Measurements from ENCODE around the gene SP140L. TPM values are rescaled to one million over a fixed set of nuclear protein-coding genes. Genes with fewer than 3 reads are reported as not detected.
A peak's percentile ranks its signal among the peaks of the same experiment; 100 is the strongest.

Gene SP140L
- polyA plus RNA-seq, 1 of the 3 experiments (the other 2 are of a cell fraction): 13.5 TPM

DNA sequence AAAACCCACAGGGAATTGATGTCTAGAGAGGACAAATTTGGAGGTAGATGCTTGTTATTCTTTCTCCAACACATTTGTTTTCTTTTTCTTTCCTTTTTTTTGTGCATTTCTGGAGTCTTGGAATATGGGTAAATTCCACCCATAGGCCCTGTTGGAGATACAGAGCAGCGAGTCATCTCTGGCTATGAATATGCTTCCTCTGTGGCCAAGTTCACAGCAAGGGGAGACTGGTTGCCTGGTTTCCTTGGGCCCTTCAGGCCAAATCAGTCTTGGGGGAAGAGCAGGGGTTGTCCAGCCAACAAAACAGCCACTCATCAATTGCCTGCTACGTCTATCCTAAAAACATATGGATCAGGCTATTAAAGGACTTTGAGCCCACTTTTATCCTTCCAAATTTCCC, 116.5 kb downstream of the SP140L start:
- Histone ChIP-seq H3K4me1 (ENCODE audit: control insufficient read depth in 1 of 2, insufficient read depth in 2 of 2, low read depth in 1 of 2, low read length in 1 of 2) (peaks cover 0 to 9% of the 10 kb centered on the region in 2 experiments; a peak in 2 of 4 replicates), H3K9me3 (no peaks in the 10 kb centered on the region), H3F3A (replicated peaks; ENCODE audit: insufficient read depth) (peaks cover 37% of the 10 kb centered on the region), H3K79me2 (ENCODE audit: insufficient read depth) (peaks cover 47% of the 10 kb centered on the region), H3K36me3 (replicated peaks in 1 of 2; ENCODE audit: control insufficient read depth in 1 of 2, insufficient read depth in 2 of 2, low read length in 1 of 2) (peaks cover 22 to 43% of the 10 kb centered on the region in 2 experiments), H3K27ac (ENCODE audit: low read depth in 2 of 2, low read length in 1 of 2) (peak overlapping the region in 1 of 2 experiments; percentile 83; a peak in 2 of 4 replicates), H2AFZ (ENCODE audit: low read depth) (no peak overlapping the region), H3K27me3 (ENCODE audit: insufficient read depth) (no peaks in the 10 kb centered on the region), H3K9me2 (no peaks in the 10 kb centered on the region), H3K4me3 (ENCODE audit: low read depth in 2 of 2, low read length in 1 of 2) (no peak overlapping the region), H3K9ac (peak overlapping the region; percentile 5; the same call in 1 of the 2 replicates), H3K4me2 (0 out of 2 replicates have a peak overlapping the region, but pooled peaks have one; percentile 9), H4K20me1 (ENCODE audit: insufficient read depth) (no peaks in the 10 kb centered on the region)
- WGBS (ENCODE audit: low lambda C conversion rate): 53% methylated on average over 2 of the region's 2 CpGs
- CTCF ChIA-PET: no interaction called here
- POLR2A ChIA-PET: no interaction called here
- DNase-seq: no peak
- TF ChIP-seq, protein P1, sequence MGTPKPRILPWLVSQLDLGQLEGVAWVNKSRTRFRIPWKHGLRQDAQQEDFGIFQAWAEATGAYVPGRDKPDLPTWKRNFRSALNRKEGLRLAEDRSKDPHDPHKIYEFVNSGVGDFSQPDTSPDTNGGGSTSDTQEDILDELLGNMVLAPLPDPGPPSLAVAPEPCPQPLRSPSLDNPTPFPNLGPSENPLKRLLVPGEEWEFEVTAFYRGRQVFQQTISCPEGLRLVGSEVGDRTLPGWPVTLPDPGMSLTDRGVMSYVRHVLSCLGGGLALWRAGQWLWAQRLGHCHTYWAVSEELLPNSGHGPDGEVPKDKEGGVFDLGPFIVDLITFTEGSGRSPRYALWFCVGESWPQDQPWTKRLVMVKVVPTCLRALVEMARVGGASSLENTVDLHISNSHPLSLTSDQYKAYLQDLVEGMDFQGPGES (IDR thresholded peaks at IDR 0.05; ENCODE audit: low read depth, low read length): no peak
- TF ChIP-seq EP300 (IDR thresholded peaks at IDR 0.05; ENCODE audit: borderline replicate concordance in 1 of 2, low read depth in 1 of 2, low read length in 1 of 2) (0 out of 4 replicates have a peak, but pooled peaks of 1 of the 2 experiments have one; percentile 13), RFX5 (IDR thresholded peaks at IDR 0.05; ENCODE audit: low read length) (no peak), NFIC (IDR thresholded peaks at IDR 0.05; ENCODE audit: borderline replicate concordance) (peak; percentile 53; the same call in 1 of the 2 replicates), FOSL2 (IDR thresholded peaks at IDR 0.05; ENCODE audit: borderline replicate concordance, low read depth) (peak; percentile 67), RCOR1 (IDR thresholded peaks at IDR 0.05; ENCODE audit: low read length) (no peak), NRF1 (IDR thresholded peaks at IDR 0.05; ENCODE audit: low read depth, low read length) (no peak), CHD2 (IDR thresholded peaks at IDR 0.05; ENCODE audit: low read length, partially characterized antibody) (no peak), GABPA (IDR thresholded peaks at IDR 0.05; ENCODE audit: low read depth) (no peak), MXI1 (IDR thresholded peaks at IDR 0.05; ENCODE audit: low read depth, low read length) (no peak), FOXM1 (IDR thresholded peaks at IDR 0.05; ENCODE audit: low read depth) (no peak), JUND (IDR thresholded peaks at IDR 0.05) (0 out of 2 replicates have a peak, but pooled peaks have one; percentile 43), POLR2AphosphoS5 (IDR thresholded peaks at IDR 0.05; ENCODE audit: low read depth, low read length) (no peak), TEAD4 (IDR thresholded peaks at IDR 0.05; ENCODE audit: borderline replicate concordance, insufficient read depth) (peak; percentile 31; the same call in 1 of the 2 replicates), GATA2 (CRISPR knock-in tag; IDR thresholded peaks at IDR 0.05) (no peak), TAF1 (IDR thresholded peaks at IDR 0.05; ENCODE audit: borderline replicate concordance, low read depth, low read length) (no peak)
- TF ChIP-seq, protein P2, sequence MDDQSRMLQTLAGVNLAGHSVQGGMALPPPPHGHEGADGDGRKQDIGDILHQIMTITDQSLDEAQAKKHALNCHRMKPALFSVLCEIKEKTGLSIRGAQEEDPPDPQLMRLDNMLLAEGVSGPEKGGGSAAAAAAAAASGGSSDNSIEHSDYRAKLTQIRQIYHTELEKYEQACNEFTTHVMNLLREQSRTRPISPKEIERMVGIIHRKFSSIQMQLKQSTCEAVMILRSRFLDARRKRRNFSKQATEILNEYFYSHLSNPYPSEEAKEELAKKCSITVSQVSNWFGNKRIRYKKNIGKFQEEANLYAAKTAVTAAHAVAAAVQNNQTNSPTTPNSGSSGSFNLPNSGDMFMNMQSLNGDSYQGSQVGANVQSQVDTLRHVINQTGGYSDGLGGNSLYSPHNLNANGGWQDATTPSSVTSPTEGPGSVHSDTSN (IDR thresholded peaks at IDR 0.05): no peak
- TF ChIP-seq, protein P3, sequence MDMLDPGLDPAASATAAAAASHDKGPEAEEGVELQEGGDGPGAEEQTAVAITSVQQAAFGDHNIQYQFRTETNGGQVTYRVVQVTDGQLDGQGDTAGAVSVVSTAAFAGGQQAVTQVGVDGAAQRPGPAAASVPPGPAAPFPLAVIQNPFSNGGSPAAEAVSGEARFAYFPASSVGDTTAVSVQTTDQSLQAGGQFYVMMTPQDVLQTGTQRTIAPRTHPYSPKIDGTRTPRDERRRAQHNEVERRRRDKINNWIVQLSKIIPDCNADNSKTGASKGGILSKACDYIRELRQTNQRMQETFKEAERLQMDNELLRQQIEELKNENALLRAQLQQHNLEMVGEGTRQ (IDR thresholded peaks at IDR 0.05; ENCODE audit: borderline replicate concordance, low read depth, low read length): no peak
- TF ChIP-seq, protein P4, sequence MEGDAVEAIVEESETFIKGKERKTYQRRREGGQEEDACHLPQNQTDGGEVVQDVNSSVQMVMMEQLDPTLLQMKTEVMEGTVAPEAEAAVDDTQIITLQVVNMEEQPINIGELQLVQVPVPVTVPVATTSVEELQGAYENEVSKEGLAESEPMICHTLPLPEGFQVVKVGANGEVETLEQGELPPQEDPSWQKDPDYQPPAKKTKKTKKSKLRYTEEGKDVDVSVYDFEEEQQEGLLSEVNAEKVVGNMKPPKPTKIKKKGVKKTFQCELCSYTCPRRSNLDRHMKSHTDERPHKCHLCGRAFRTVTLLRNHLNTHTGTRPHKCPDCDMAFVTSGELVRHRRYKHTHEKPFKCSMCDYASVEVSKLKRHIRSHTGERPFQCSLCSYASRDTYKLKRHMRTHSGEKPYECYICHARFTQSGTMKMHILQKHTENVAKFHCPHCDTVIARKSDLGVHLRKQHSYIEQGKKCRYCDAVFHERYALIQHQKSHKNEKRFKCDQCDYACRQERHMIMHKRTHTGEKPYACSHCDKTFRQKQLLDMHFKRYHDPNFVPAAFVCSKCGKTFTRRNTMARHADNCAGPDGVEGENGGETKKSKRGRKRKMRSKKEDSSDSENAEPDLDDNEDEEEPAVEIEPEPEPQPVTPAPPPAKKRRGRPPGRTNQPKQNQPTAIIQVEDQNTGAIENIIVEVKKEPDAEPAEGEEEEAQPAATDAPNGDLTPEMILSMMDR (IDR thresholded peaks at IDR 0.05): no peak
- TF ChIP-seq, protein P5, sequence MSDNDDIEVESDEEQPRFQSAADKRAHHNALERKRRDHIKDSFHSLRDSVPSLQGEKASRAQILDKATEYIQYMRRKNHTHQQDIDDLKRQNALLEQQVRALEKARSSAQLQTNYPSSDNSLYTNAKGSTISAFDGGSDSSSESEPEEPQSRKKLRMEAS (IDR thresholded peaks at IDR 0.05; ENCODE audit: low read depth): no peak
- TF ChIP-seq, protein P6, sequence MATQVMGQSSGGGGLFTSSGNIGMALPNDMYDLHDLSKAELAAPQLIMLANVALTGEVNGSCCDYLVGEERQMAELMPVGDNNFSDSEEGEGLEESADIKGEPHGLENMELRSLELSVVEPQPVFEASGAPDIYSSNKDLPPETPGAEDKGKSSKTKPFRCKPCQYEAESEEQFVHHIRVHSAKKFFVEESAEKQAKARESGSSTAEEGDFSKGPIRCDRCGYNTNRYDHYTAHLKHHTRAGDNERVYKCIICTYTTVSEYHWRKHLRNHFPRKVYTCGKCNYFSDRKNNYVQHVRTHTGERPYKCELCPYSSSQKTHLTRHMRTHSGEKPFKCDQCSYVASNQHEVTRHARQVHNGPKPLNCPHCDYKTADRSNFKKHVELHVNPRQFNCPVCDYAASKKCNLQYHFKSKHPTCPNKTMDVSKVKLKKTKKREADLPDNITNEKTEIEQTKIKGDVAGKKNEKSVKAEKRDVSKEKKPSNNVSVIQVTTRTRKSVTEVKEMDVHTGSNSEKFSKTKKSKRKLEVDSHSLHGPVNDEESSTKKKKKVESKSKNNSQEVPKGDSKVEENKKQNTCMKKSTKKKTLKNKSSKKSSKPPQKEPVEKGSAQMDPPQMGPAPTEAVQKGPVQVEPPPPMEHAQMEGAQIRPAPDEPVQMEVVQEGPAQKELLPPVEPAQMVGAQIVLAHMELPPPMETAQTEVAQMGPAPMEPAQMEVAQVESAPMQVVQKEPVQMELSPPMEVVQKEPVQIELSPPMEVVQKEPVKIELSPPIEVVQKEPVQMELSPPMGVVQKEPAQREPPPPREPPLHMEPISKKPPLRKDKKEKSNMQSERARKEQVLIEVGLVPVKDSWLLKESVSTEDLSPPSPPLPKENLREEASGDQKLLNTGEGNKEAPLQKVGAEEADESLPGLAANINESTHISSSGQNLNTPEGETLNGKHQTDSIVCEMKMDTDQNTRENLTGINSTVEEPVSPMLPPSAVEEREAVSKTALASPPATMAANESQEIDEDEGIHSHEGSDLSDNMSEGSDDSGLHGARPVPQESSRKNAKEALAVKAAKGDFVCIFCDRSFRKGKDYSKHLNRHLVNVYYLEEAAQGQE (IDR thresholded peaks at IDR 0.05; ENCODE audit: low read depth, low read length): no peak
- TF ChIP-seq, protein P7, sequence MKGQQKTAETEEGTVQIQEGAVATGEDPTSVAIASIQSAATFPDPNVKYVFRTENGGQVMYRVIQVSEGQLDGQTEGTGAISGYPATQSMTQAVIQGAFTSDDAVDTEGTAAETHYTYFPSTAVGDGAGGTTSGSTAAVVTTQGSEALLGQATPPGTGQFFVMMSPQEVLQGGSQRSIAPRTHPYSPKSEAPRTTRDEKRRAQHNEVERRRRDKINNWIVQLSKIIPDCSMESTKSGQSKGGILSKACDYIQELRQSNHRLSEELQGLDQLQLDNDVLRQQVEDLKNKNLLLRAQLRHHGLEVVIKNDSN (IDR thresholded peaks at IDR 0.05; ENCODE audit: borderline replicate concordance, low read depth): no peak

Data from SK-N-SH (cell line).